OCI-LY3 (cell line): ENCODE results near the gene KRTAP3-1.

Source experiments
- CTCF ChIP-seq: fragments of 200-600, 300-600 bp; sonication (generic); IDR thresholded peaks from 2 replicates; pipeline ENCODE4 v1.5.1; 2014; ENCODE audit warnings: antibody characterized with exemption, low read length, low read depth
- EZH2phosphoT487 ChIP-seq: fragments of 200-600 bp; shearing (Covaris generic); IDR thresholded peaks from 2 replicates; pipeline ENCODE4 v1.6.1; 2018; ENCODE audit warnings: antibody characterized with exemption, mixed run types, low read depth

- TF ChIP-seq CTCF, result no peak
- no peak for TF ChIP-seq EZH2phosphoT487
Measured at GRCh38 chr17:40974366-40974765, 34.6 kb downstream of the KRTAP3-1 start.
